H1 (cell line): Measurements from ENCODE around the gene CNNM2. TPM values are rescaled to one million over a fixed set of nuclear protein-coding genes. Genes with fewer than 3 reads are reported as not detected.

Source experiments
- CTCF ChIA-PET: fragments of 300-600 bp; sonication (Branson Sonifier 250); formaldehyde crosslinking; loops from one replicate; lab custom pipeline; 2021; ENCODE audit not compliant: partially characterized antibody; lab: Charles Lee
- POLR2A ChIA-PET: fragments of 300-600 bp; sonication (Branson Sonifier 250); formaldehyde crosslinking; loops from one replicate; lab custom pipeline; 2021; ENCODE audit warnings: inconsistent platforms; ENCODE audit not compliant: partially characterized antibody; lab: Charles Lee
- DNase-seq, 2 experiments: peaks; one replicate each; pipeline versions ENCODE4 v3.0.0 to v3.0.0-alpha.2; 2010 to 2022; ENCODE audit warnings: low spot score in 2 of 2, low read depth in 1 of 2, mixed read lengths in 1 of 2
- FAIRE-seq: peaks from 2 replicates; lab custom pipeline; 2011; peaks lifted over from hg19 to GRCh38; lab: Jason Lieb, UNC
- H2AFZ ChIP-seq: 2 replicates; pipeline ENCODE4 v1.8.1; 2012; ENCODE audit warnings: low read length, inconsistent platforms
- H2AK5ac ChIP-seq: 2 replicates; pipeline ENCODE4 v1.6.1; 2013; ENCODE audit warnings: low read depth, low read length
- H2BK120ac ChIP-seq: replicated peaks from 2 replicates; pipeline ENCODE3; 2013; ENCODE audit warnings: low read depth, low read length, inconsistent platforms
- H2BK12ac ChIP-seq: 2 replicates; pipeline ENCODE4 v1.6.1; 2013; ENCODE audit warnings: low read depth, low read length
- H2BK15ac ChIP-seq: 2 replicates; pipeline ENCODE4 v1.6.1; 2013; ENCODE audit warnings: low read length
- H2BK20ac ChIP-seq: 2 replicates; pipeline ENCODE4 v1.6.1; 2013; ENCODE audit warnings: low read length
- H2BK5ac ChIP-seq: 2 replicates; pipeline ENCODE4 v1.6.1; 2013; ENCODE audit warnings: low read depth, low read length
- H3K14ac ChIP-seq: 2 replicates; pipeline ENCODE4 v1.6.1; 2013; ENCODE audit warnings: inconsistent platforms; ENCODE audit not compliant: insufficient read length
- H3K18ac ChIP-seq: 2 replicates; pipeline ENCODE4 v1.6.1; 2013; ENCODE audit warnings: low read length; ENCODE audit errors: extremely low read depth
- H3K23ac ChIP-seq: 2 replicates; pipeline ENCODE4 v1.6.1; 2013; ENCODE audit warnings: inconsistent platforms; ENCODE audit not compliant: insufficient read length
- H3K23me2 ChIP-seq: 2 replicates; pipeline ENCODE4 v1.6.1; 2013; ENCODE audit warnings: low read depth, low read length
- H3K27ac ChIP-seq: 2 replicates; pipeline ENCODE4 v1.6.1; 2011; ENCODE audit warnings: low read depth, low read length, inconsistent platforms
- H3K27me3 ChIP-seq, 4 experiments: replicated peaks in 1 of 4; 1 replicate in 1 of 4; 2 replicates in 3 of 4; pipeline versions ENCODE4 v1.6.1 to v1.8.1; 2011 to 2013; ENCODE audit warnings: low read length in 3 of 4, mild to moderate bottlenecking in 3 of 4, inconsistent platforms in 2 of 4, mixed read lengths in 2 of 4, moderate library complexity in 1 of 4; ENCODE audit not compliant: control insufficient read depth in 3 of 4, insufficient read depth in 3 of 4; ENCODE audit errors: extremely low read depth in 1 of 4
- H3K36me3 ChIP-seq, 4 experiments: 2 replicates each; pipeline versions ENCODE4 v1.6.1 to v1.8.1; 2011 to 2013; ENCODE audit warnings: mild to moderate bottlenecking in 4 of 4, low read length in 3 of 4, moderate library complexity in 2 of 4, control low read depth in 1 of 4, inconsistent platforms in 1 of 4; ENCODE audit not compliant: insufficient read depth in 4 of 4, control insufficient read depth in 2 of 4
- H3K4ac ChIP-seq: replicated peaks from 2 replicates; pipeline ENCODE3; 2013; ENCODE audit warnings: low read length, low read depth, mixed read lengths, inconsistent platforms; ENCODE audit not compliant: insufficient read length
- H3K4me1 ChIP-seq, 4 experiments: replicated peaks in 1 of 4; 1 replicate in 1 of 4; 2 replicates in 3 of 4; pipeline versions ENCODE4 v1.6.1 to v1.8.1; 2011 to 2013; ENCODE audit warnings: low read length in 3 of 4, inconsistent platforms in 2 of 4, mixed read lengths in 1 of 4; ENCODE audit not compliant: insufficient read depth in 4 of 4, control insufficient read depth in 3 of 4
- H3K4me2 ChIP-seq, 2 experiments: 2 replicates each; pipeline versions ENCODE4 v1.6.1 to v1.8.1; 2011 to 2013; ENCODE audit warnings: low read depth in 2 of 2, low read length in 2 of 2, control low read depth in 1 of 2, inconsistent platforms in 1 of 2, mild to moderate bottlenecking in 1 of 2; ENCODE audit not compliant: insufficient read depth in 1 of 2
- H3K4me3 ChIP-seq, 4 experiments: fragments of 200-600, 300-600 bp in 1 of 4; sonication (generic), shearing (Covaris generic), sonication (Bioruptor Twin) in 1 of 4; 2 replicates each; pipeline versions ENCODE4 v1.5.1 to v1.8.1; 2011 to 2016; ENCODE audit warnings: low read length in 4 of 4, low read depth in 3 of 4, control low read depth in 2 of 4, inconsistent platforms in 2 of 4, mild to moderate bottlenecking in 2 of 4, mixed read lengths in 1 of 4, moderate library complexity in 1 of 4; ENCODE audit not compliant: insufficient read depth in 2 of 4; ENCODE audit errors: extremely low read depth in 1 of 4
- H3K56ac ChIP-seq: replicated peaks from 2 replicates; pipeline ENCODE3; 2013; ENCODE audit warnings: low read depth, mild to moderate bottlenecking, mixed read lengths, low read length, inconsistent platforms; ENCODE audit not compliant: insufficient read length
- H3K79me1 ChIP-seq: 2 replicates; pipeline ENCODE4 v1.6.1; 2013; ENCODE audit warnings: low read depth, low read length, control low read depth
- H3K79me2 ChIP-seq, 2 experiments: 2 replicates each; pipeline versions ENCODE4 v1.6.1 to v1.8.1; 2012 to 2013; ENCODE audit warnings: low read length in 2 of 2, mild to moderate bottlenecking in 2 of 2, inconsistent platforms in 1 of 2; ENCODE audit not compliant: insufficient read depth in 2 of 2, control insufficient read depth in 1 of 2
- H3K9ac ChIP-seq, 4 experiments: replicated peaks in 1 of 4; 1 replicate in 1 of 4; 2 replicates in 3 of 4; pipeline versions ENCODE4 v1.6.1 to v1.8.1; 2011 to 2013; ENCODE audit warnings: low read depth in 3 of 4, low read length in 3 of 4, control low read depth in 2 of 4, mild to moderate bottlenecking in 2 of 4, moderate library complexity in 2 of 4, inconsistent platforms in 1 of 4; ENCODE audit errors: extremely low read depth in 1 of 4
- H3K9me3 ChIP-seq, 2 experiments: 2 replicates each; pipeline versions ENCODE4 v1.6.1 to v1.8.1; 2012 to 2013; ENCODE audit warnings: mild to moderate bottlenecking in 2 of 2, moderate library complexity in 2 of 2, control low read depth in 1 of 2, inconsistent platforms in 1 of 2, low read depth in 1 of 2, low read length in 1 of 2, mixed read lengths in 1 of 2; ENCODE audit not compliant: insufficient read depth in 2 of 2
- H4K20me1 ChIP-seq, 2 experiments: replicated peaks in 1 of 2; 2 replicates each; pipeline versions ENCODE3 to v1.8.1; 2011 to 2013; ENCODE audit warnings: inconsistent platforms in 2 of 2, low read length in 2 of 2, mild to moderate bottlenecking in 1 of 2; ENCODE audit not compliant: insufficient read depth in 2 of 2, control insufficient read depth in 1 of 2
- H4K5ac ChIP-seq: 2 replicates; pipeline ENCODE4 v1.6.1; 2013; ENCODE audit warnings: low read length, low read depth, mixed read lengths, inconsistent platforms; ENCODE audit not compliant: insufficient read length
- H4K8ac ChIP-seq: 2 replicates; pipeline ENCODE4 v1.8.0; 2013; ENCODE audit warnings: mild to moderate bottlenecking, moderate library complexity, low read length, inconsistent platforms; ENCODE audit not compliant: insufficient read depth; ENCODE audit errors: extremely low read depth
- H4K91ac ChIP-seq: replicated peaks from 2 replicates; pipeline ENCODE3; 2013; ENCODE audit warnings: low read length, mixed read lengths, inconsistent platforms; ENCODE audit not compliant: insufficient read length
- CEBPB ChIP-seq: IDR thresholded peaks from 2 replicates; pipeline ENCODE4 v1.6.1; 2012; ENCODE audit warnings: low read depth, low read length
- RAD21 ChIP-seq, 2 experiments: IDR thresholded peaks in 1 of 2; conservative IDR thresholded peaks in 1 of 2; 2 replicates each; pipeline ENCODE4 v1.6.1; 2011; ENCODE audit warnings: low read depth in 2 of 2, low read length in 2 of 2, improper control_type of control experiment in 1 of 2, inconsistent platforms in 1 of 2, mild to moderate bottlenecking in 1 of 2, moderate library complexity in 1 of 2
- SIX5 ChIP-seq: IDR thresholded peaks from 2 replicates; pipeline ENCODE4 v1.6.1; 2011; ENCODE audit warnings: mild to moderate bottlenecking, low read depth, low read length
- WGBS, 2 experiments: shearing (Covaris generic) in 1 of 2; methylation state at CpG; one replicate each; pipeline versions ENCODE4 v1.1.6 to v1.1.7; 2013 to 2015; ENCODE audit warnings: low lambda C conversion rate in 2 of 2, mixed read lengths in 2 of 2, inconsistent platforms in 1 of 2, low coverage in 1 of 2, missing lambda C conversion rate in 1 of 2; ENCODE audit not compliant: insufficient replicate concordance in 2 of 2, insufficient coverage in 1 of 2, insufficient read length in 1 of 2; ENCODE audit errors: extremely low coverage in 1 of 2, missing lambda C conversion rate in 1 of 2; 5-methylcytosine and 5-hydroxymethylcytosine counted together
- polyA plus RNA-seq, 7 experiments: library from polyadenylated mRNA; depleted of rRNA in 3 of 7; stranded (reverse) in 5 of 7; unstranded in 2 of 7; fragments of >200 nt in 5 of 7; fragments of 200-250 nt in 2 of 7; gene quantifications; 1 replicate in 5 of 7; 2 replicates in 1 of 7; 4 replicates in 1 of 7; pipeline versions ENCODE4 v1.2.1 to v1.2.3, GENCODE V29; 2011 to 2013; ENCODE audit warnings: missing spikeins in 2 of 7, mixed read lengths in 2 of 7
- total RNA-seq: library from RNA; stranded (reverse); fragmentation: NEBNext Ultra II Directional; extraction: Animal tissue kit (Norgen Biotek cat#: 25700); gene quantifications from 2 replicates; pipeline ENCODE4 v1.2.1, GENCODE V29; 2021
- TF ChIP-seq, protein P1 (sequence below), 3 experiments: IDR thresholded peaks; 1 replicate in 2 of 3; 2 replicates in 1 of 3; pipeline versions ENCODE4 v1.5.1 to v1.6.1; 2011; ENCODE audit warnings: low read length in 3 of 3, mild to moderate bottlenecking in 3 of 3, inconsistent platforms in 2 of 3, low read depth in 1 of 3, moderate library complexity in 1 of 3; ENCODE audit not compliant: insufficient read depth in 1 of 3; ENCODE audit errors: control extremely low read depth in 1 of 3

Gene CNNM2
- total and polyA plus RNA-seq, 2 of the 8 experiments (the other 6 are each of a cell fraction or from before 2014, with no cell fraction given): 7.3 to 23.6 TPM

- Histone ChIP-seq H3K36me3 (no peaks in the 10 kb centered on the region), H3K79me1 (no peaks in the 10 kb centered on the region), H3K27me3 (no peaks in the 10 kb centered on the region), H3K79me2 (no peaks in the 10 kb centered on the region), H3K23me2 (no peaks in the 10 kb centered on the region), H3K9me3 (no peaks in the 10 kb centered on the region), H3K4me3 (no peak overlapping the region), H4K91ac (no peak overlapping the region), H3K14ac (no peak overlapping the region), H4K5ac (no peak overlapping the region), H3K56ac (no peak overlapping the region), H3K4me2 (0 out of 4 replicates have a peak overlapping the region, but pooled peaks of 1 of the 2 experiments have one; percentile 2), H2BK120ac (no peak overlapping the region), H3K4me1 (no peaks in the 10 kb centered on the region), H2AK5ac (no peak overlapping the region), H3K18ac (no peak overlapping the region), H3K27ac (no peak overlapping the region), H2BK15ac (no peak overlapping the region), H3K23ac (no peak overlapping the region), H3K4ac (no peak overlapping the region), H3K9ac (no peak overlapping the region), H2BK5ac (no peak overlapping the region), H2BK12ac (peak overlapping the region; percentile 35; the same call in 1 of the 2 replicates), H4K8ac (no peak overlapping the region), H4K20me1 (no peaks in the 10 kb centered on the region), H2BK20ac (no peak overlapping the region), H2AFZ (no peak overlapping the region)
- TF ChIP-seq, protein P1, sequence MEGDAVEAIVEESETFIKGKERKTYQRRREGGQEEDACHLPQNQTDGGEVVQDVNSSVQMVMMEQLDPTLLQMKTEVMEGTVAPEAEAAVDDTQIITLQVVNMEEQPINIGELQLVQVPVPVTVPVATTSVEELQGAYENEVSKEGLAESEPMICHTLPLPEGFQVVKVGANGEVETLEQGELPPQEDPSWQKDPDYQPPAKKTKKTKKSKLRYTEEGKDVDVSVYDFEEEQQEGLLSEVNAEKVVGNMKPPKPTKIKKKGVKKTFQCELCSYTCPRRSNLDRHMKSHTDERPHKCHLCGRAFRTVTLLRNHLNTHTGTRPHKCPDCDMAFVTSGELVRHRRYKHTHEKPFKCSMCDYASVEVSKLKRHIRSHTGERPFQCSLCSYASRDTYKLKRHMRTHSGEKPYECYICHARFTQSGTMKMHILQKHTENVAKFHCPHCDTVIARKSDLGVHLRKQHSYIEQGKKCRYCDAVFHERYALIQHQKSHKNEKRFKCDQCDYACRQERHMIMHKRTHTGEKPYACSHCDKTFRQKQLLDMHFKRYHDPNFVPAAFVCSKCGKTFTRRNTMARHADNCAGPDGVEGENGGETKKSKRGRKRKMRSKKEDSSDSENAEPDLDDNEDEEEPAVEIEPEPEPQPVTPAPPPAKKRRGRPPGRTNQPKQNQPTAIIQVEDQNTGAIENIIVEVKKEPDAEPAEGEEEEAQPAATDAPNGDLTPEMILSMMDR (IDR thresholded peaks at IDR 0.05; ENCODE audit: control extremely low read depth in 1 of 3, insufficient read depth in 1 of 3, low read depth in 1 of 3, low read length in 3 of 3): peak; percentile 37 to 70 (median 56); a peak in 3 of 4 replicates
- TF ChIP-seq CEBPB: peak; percentile 47; the same call in 1 of the 2 replicates
- TF ChIP-seq SIX5: no peak
- TF ChIP-seq RAD21 (IDR thresholded peaks at IDR 0.05 in 1 of 2, conservative IDR thresholded peaks at IDR 0.05 in 1 of 2; ENCODE audit: low read depth in 2 of 2, low read length in 2 of 2): peak; percentile 62 to 63
- DNase-seq: peak; percentile 29 to 60
- ChIA-PET POLR2A (interaction anchor here (0.6 to 0.8 kb wide), 2 partner anchors 14 to 336 kb away, joined by 3 to 4 read pairs; no protein-coding TSS in a partner anchor), CTCF (interaction anchor here (0.6 to 2.7 kb wide), 14 partner anchors 9 to 486 kb away, joined by 3 to 11 read pairs (median 4); partner anchors contain the start of gene CNNM2)
- FAIRE-seq: peak; percentile 76
- WGBS, 2 experiments: 70% methylated on average over 20 of the region's 20 CpGs; no CpG with 5 or more reads in 1 of the 2 experiments
Measured at GRCh38 chr10:103053659-103054581, 135.8 kb downstream of the CNNM2 start.
